A673 (cell line): ENCODE measurements around the gene LUZP2. TPM values are rescaled to one million over a fixed set of nuclear protein-coding genes. Genes with fewer than 3 reads are reported as not detected.

Experiments used
- BruUV-seq: library from RNA; stranded (reverse); fragments of 400-500 nt; replicated peaks from 2 replicates; lab custom pipeline; 2021; lab: Mats Ljungman, UMichigan
- CTCF ChIA-PET: fragments of 300-600 bp; sonication (Branson Sonifier 250); formaldehyde crosslinking; loops from one replicate; lab custom pipeline; 2022; ENCODE audit warnings: antibody characterized with exemption; lab: Charles Lee
- POLR2A ChIA-PET: fragments of 300-600 bp; sonication (Branson Sonifier 250); formaldehyde crosslinking; loops from one replicate; lab custom pipeline; 2022; ENCODE audit warnings: antibody characterized with exemption; ENCODE audit not compliant: low non-redundant PET; lab: Charles Lee
- DNase-seq: peaks from one replicate; pipeline ENCODE4 v3.0.0-alpha.2; 2015; ENCODE audit warnings: low spot score
- H3K27ac ChIP-seq: fragments of 200-600 bp; sonication (generic); 2 replicates; pipeline ENCODE4 v1.5.1; 2016; ENCODE audit warnings: mixed run types, low read depth, mild to moderate bottlenecking, mixed read lengths, antibody characterized with exemption, low read length; ENCODE audit not compliant: poor library complexity, severe bottlenecking
- H3K27me3 ChIP-seq: fragments of 200-600 bp; sonication (generic); replicated peaks from 2 replicates; pipeline ENCODE4 v1.6.1; 2017; ENCODE audit warnings: mixed run types, low read depth, mild to moderate bottlenecking, mixed read lengths, antibody characterized with exemption, low read length; ENCODE audit not compliant: insufficient read depth, poor library complexity
- H3K36me3 ChIP-seq: fragments of 200-600 bp; sonication (generic); 2 replicates; pipeline ENCODE4 v1.6.1; 2016; ENCODE audit warnings: mixed run types, mild to moderate bottlenecking, mixed read lengths, antibody characterized with exemption, low read length; ENCODE audit not compliant: insufficient read depth, poor library complexity, severe bottlenecking
- H3K4me1 ChIP-seq: fragments of 200-600 bp; sonication (generic); 2 replicates; pipeline ENCODE4 v1.6.1; 2017; ENCODE audit warnings: mixed run types, mild to moderate bottlenecking, mixed read lengths, antibody characterized with exemption, low read length; ENCODE audit not compliant: insufficient read depth, poor library complexity, severe bottlenecking
- H3K4me3 ChIP-seq: fragments of 200-600 bp; sonication (generic); 2 replicates; pipeline ENCODE4 v1.5.1; 2016; ENCODE audit warnings: low read depth, mixed run types, mild to moderate bottlenecking, mixed read lengths, low read length; ENCODE audit not compliant: poor library complexity, severe bottlenecking
- H3K9me3 ChIP-seq: fragments of 200-600 bp; sonication (generic); 2 replicates; pipeline ENCODE4 v1.6.1; 2016; ENCODE audit warnings: mixed run types, low read depth, mild to moderate bottlenecking, mixed read lengths, antibody characterized with exemption, low read length; ENCODE audit not compliant: poor library complexity, severe bottlenecking
- EZH2 ChIP-seq: fragments of 200-600 bp; sonication (generic); IDR thresholded peaks from 2 replicates; pipeline ENCODE4 v1.6.1; 2017; ENCODE audit warnings: borderline replicate concordance, low read depth, mild to moderate bottlenecking, mixed read lengths, antibody characterized with exemption, low read length; ENCODE audit not compliant: poor library complexity, severe bottlenecking
- intact Hi-C: fragments of 100-400 bp; cut with micrococcal nuclease; formaldehyde crosslinking; loops from one replicate; pipeline ENCODE4 v1.10.0; 2022; ENCODE audit not compliant: unreplicated experiment
- total RNA-seq: library from RNA; stranded (reverse); gene quantifications from 2 replicates; pipeline ENCODE4 v1.2.3, GENCODE V29; 2021
- TF ChIP-seq, protein P1 (sequence below): fragments of 300-800, 200-600 bp; sonication (generic); conservative IDR thresholded peaks from 2 replicates; pipeline ENCODE4 v1.5.1; 2017; ENCODE audit warnings: low read depth, mild to moderate bottlenecking, antibody characterized with exemption, low read length, moderate library complexity, mixed read lengths

The LUZP2 gene
- total RNA-seq, 1 experiment from 2014 or later: 0.15 TPM

DNA sequence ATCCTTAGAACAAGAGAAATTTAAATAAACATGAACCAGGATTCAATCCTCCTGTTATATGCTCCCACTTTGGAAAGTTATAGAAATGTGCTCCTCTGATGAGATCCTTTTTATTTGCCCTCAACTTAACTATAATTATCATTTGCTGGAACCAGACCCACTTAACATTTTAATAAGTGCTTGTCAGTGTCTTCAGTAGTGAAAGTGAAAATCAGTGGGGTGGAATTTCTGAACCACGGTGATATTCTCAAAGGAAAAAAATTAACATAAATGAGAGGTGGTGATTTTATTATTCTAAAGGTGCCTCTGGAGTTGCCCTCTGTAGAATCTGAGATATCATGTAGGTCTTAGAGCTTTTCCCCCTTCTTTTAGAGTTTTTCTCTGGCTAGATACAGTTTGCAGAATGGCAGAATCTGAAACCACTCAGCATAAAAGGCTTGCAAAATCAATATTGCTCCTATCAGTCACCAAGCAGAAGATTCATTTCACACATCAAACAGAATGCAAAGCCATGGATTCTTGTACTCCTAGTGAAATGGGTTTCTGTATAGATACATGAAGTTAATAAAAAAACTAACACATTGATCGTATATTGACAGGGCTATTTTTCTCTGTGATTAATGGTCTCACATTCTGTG lies 213.2 kb downstream of the LUZP2 start:
- no peak for DNase-seq
- Histone ChIP-seq H3K4me3 (no peak overlapping the region), H3K27ac (no peak overlapping the region), H3K9me3 (no peaks in the 10 kb centered on the region), H3K27me3 (no peaks in the 10 kb centered on the region), H3K36me3 (no peaks in the 10 kb centered on the region), H3K4me1 (peaks cover 17% of the 10 kb centered on the region)
- intact Hi-C loops: no loop called here
- POLR2A ChIA-PET: no interaction called here
- CTCF ChIA-PET: no interaction called here
- TF ChIP-seq EZH2: no peak
- TF ChIP-seq, protein P1, sequence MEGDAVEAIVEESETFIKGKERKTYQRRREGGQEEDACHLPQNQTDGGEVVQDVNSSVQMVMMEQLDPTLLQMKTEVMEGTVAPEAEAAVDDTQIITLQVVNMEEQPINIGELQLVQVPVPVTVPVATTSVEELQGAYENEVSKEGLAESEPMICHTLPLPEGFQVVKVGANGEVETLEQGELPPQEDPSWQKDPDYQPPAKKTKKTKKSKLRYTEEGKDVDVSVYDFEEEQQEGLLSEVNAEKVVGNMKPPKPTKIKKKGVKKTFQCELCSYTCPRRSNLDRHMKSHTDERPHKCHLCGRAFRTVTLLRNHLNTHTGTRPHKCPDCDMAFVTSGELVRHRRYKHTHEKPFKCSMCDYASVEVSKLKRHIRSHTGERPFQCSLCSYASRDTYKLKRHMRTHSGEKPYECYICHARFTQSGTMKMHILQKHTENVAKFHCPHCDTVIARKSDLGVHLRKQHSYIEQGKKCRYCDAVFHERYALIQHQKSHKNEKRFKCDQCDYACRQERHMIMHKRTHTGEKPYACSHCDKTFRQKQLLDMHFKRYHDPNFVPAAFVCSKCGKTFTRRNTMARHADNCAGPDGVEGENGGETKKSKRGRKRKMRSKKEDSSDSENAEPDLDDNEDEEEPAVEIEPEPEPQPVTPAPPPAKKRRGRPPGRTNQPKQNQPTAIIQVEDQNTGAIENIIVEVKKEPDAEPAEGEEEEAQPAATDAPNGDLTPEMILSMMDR: no peak
- BruUV-seq: no TSS peak

- Histone ChIP-seq H3K4me3 (no peak overlapping the region), H3K36me3 (no peaks in the 10 kb centered on the region), H3K4me1 (no peaks in the 10 kb centered on the region), H3K27me3 (no peaks in the 10 kb centered on the region), H3K27ac (no peak overlapping the region), H3K9me3 (no peaks in the 10 kb centered on the region)
- TF ChIP-seq, protein P1: no peak
- no peak for TF ChIP-seq EZH2
- CTCF ChIA-PET: no interaction called here
- BruUV-seq: no TSS peak
- intact Hi-C loops: no loop called here
- POLR2A ChIA-PET: no interaction called here
- DNase-seq: no peak
Measured at GRCh38 chr11:24714601-24715000, 217.7 kb downstream of the LUZP2 start.

DNA sequence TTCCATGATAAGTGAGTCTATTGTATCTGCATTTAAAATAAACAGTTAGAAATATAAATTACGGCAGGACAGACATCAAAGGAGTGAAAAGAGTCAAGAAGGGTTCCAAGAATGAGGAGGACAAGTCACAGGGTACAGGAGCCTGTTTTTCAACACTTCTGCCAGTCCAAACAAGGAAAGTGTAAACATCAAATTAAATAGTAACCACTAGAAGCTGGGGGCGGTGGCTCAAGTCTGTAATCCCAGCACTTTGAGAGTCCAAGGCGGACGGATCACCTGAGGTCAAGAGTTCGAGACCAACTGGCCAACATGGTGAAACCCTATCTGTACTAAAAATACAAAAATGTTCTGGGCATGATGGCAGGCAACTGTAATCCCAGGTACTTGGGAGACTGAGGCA lies 219.6 kb downstream of the LUZP2 start:
- Histone ChIP-seq H3K4me1 (no peaks in the 10 kb centered on the region), H3K27me3 (no peaks in the 10 kb centered on the region), H3K4me3 (no peak overlapping the region), H3K27ac (no peak overlapping the region), H3K36me3 (no peaks in the 10 kb centered on the region), H3K9me3 (no peaks in the 10 kb centered on the region)
- no TSS peak for BruUV-seq
- CTCF ChIA-PET: no interaction called here
- intact Hi-C loops: no loop called here
- POLR2A ChIA-PET: no interaction called here
- no peak for DNase-seq
- TF ChIP-seq, protein P1: no peak
- no peak for TF ChIP-seq EZH2
